Karpas-422 (cell line): ENCODE results near the gene PTPN2. TPM values are rescaled to one million over a fixed set of nuclear protein-coding genes. Genes with fewer than 3 reads are reported as not detected.

Experiments
- DNase-seq: peaks from one replicate; pipeline ENCODE4 v3.0.0-alpha.2; 2015
- H2AFZ ChIP-seq: fragments of 200-600 bp; sonication (generic); 2 replicates; pipeline ENCODE4 v1.6.1; 2014; ENCODE audit warnings: antibody characterized with exemption, low read length, mixed read lengths
- H3K27ac ChIP-seq: fragments of 200-600 bp; sonication (generic); 2 replicates; pipeline ENCODE4 v1.5.1; 2014; ENCODE audit warnings: mild to moderate bottlenecking, low read length, moderate library complexity
- H3K27me3 ChIP-seq: fragments of 200-600 bp; sonication (generic); 2 replicates; pipeline ENCODE4 v1.6.1; 2014; ENCODE audit warnings: low read length, mixed read lengths
- H3K36me3 ChIP-seq: fragments of 200-600 bp; sonication (generic); 2 replicates; pipeline ENCODE4 v1.6.1; 2014; ENCODE audit warnings: low read length, mixed read lengths; ENCODE audit not compliant: insufficient read depth
- H3K4me1 ChIP-seq: fragments of 200-600 bp; sonication (generic); 2 replicates; pipeline ENCODE4 v1.6.1; 2014; ENCODE audit warnings: mild to moderate bottlenecking, low read length, mixed read lengths
- H3K4me2 ChIP-seq: fragments of 200-600 bp; sonication (generic); 2 replicates; pipeline ENCODE4 v1.6.1; 2014; ENCODE audit warnings: low read length, low read depth, mild to moderate bottlenecking; ENCODE audit not compliant: poor library complexity, severe bottlenecking
- H3K4me3 ChIP-seq: fragments of 200-600 bp; sonication (generic); 2 replicates; pipeline ENCODE4 v1.5.1; 2014; ENCODE audit warnings: mild to moderate bottlenecking, antibody characterized with exemption, low read length, mixed read lengths
- H3K79me2 ChIP-seq: fragments of 200-600 bp; sonication (generic); 2 replicates; pipeline ENCODE4 v1.6.1; 2014; ENCODE audit warnings: mild to moderate bottlenecking, low read length, mixed read lengths
- H3K9ac ChIP-seq: fragments of 200-600 bp; sonication (generic); 2 replicates; pipeline ENCODE4 v1.6.0; 2014; ENCODE audit warnings: low read length
- H3K9me2 ChIP-seq: fragments of 200-600 bp; sonication (generic), shearing (Covaris generic); replicated peaks from 2 replicates; pipeline ENCODE4 v1.6.0; 2014; ENCODE audit warnings: mild to moderate bottlenecking, low read length, moderate library complexity; ENCODE audit not compliant: insufficient read depth
- H3K9me3 ChIP-seq: fragments of 300-700, 200-600 bp; sonication (generic); 2 replicates; pipeline ENCODE4 v1.6.1; 2014; ENCODE audit warnings: low read length, mixed read lengths
- H4K20me1 ChIP-seq: fragments of 200-600 bp; sonication (generic); 2 replicates; pipeline ENCODE4 v1.6.1; 2014; ENCODE audit warnings: mild to moderate bottlenecking, antibody characterized with exemption, low read length, low read depth; ENCODE audit not compliant: insufficient read depth
- total RNA-seq: library from RNA; depleted of rRNA; stranded (reverse); fragments of >200 nt; shearing (Covaris generic); gene quantifications from 2 replicates; pipeline ENCODE4 v1.2.3, GENCODE V29; 2014; ENCODE audit warnings: low replicate concordance

PTPN2 gene
- total RNA-seq, 1 experiment from 2014 or later = 72.2 TPM

DNA sequence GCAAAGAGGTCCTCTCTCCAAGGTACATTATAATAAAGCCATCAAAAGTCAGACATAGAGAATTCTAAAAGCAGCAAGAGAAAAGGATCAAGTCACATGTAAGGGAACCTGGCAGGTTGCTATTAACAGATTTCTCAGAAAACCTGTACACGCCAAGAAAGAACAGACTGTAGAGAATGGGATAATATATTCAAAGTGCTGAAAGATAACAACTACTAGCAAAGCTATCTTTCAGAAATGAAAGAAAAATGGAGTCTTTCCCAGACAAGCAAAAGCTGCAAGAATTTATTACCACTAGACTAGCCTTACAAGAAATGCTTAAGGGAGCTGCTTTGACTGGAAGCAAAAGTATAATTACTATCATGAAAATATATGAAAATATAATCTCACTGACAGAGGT, 81.5 kb downstream of the PTPN2 start:
- Histone ChIP-seq H3K9ac (no peak overlapping the region), H3K4me3 (no peak overlapping the region), H3K27me3 (no peaks in the 10 kb centered on the region), H3K36me3 (peaks cover 21% of the 10 kb centered on the region; the same call in 1 of the 2 replicates), H3K9me3 (no peaks in the 10 kb centered on the region), H2AFZ (no peak overlapping the region), H3K4me1 (peaks cover 19% of the 10 kb centered on the region), H3K27ac (no peak overlapping the region), H4K20me1 (no peaks in the 10 kb centered on the region), H3K4me2 (no peak overlapping the region), H3K79me2 (peaks cover 51% of the 10 kb centered on the region), H3K9me2 (no peaks in the 10 kb centered on the region)
- no peak for DNase-seq

DNA sequence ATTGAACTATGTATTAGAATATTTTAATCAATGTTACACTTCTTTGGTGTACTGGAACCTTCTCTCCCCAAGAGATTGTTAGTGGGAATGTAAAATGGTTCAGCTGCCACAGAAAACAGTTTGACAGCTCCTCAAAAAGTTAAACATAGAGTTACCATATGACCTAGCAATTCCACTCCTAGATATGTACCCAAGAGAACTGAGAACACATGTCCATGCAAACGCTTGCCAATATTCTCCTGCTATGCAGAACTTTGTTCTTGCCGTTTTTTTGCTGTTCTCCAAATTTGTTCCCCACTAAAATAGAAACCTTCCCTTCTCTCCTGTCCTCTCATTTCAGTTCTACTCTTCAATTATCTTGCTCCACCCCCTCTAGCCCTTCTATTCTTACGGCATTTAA, 87.6 kb downstream of the PTPN2 start:
- H3K9ac ChIP-seq = no peak overlapping the region
- H3K36me3 ChIP-seq = peaks cover 12% of the 10 kb centered on the region; the same call in 1 of the 2 replicates
- no peaks in the 10 kb centered on the region for H3K9me3 ChIP-seq

DNA sequence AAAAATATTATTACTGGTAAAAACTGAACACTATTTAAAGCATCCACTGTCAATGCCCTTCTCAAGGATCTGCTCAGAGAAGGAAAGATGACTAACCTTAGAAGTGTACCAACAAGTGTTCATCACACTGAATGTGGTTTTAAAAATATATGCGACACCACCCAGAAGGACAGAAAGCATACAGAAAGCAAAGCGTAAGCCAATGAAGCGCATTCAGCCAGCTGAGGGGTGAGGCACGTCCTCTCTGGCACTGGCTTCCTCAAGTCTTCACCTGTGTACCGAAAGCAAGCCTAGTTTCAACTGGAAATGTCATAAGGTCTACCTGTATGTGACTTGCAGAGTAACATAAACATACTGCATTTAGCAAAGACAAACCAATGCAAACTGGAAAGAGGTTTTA, 92.4 kb downstream of the PTPN2 start:
- H3K4me2 ChIP-seq = no peak overlapping the region
- no peak for DNase-seq
- H3K4me1 ChIP-seq = no peaks in the 10 kb centered on the region
- H3K9me2 ChIP-seq = no peaks in the 10 kb centered on the region
- H3K4me3 ChIP-seq = no peak overlapping the region
- H2AFZ ChIP-seq = no peak overlapping the region
- no peak overlapping the region for H3K27ac ChIP-seq
- H3K9me3 ChIP-seq = no peaks in the 10 kb centered on the region
- H4K20me1 ChIP-seq = no peaks in the 10 kb centered on the region
- H3K27me3 ChIP-seq = no peaks in the 10 kb centered on the region
- H3K9ac ChIP-seq = no peak overlapping the region
- H3K36me3 ChIP-seq = peaks cover 2% of the 10 kb centered on the region; the same call in 1 of the 2 replicates
- H3K79me2 ChIP-seq = peaks cover 4% of the 10 kb centered on the region; the same call in 1 of the 2 replicates

More for the DNA sequence above, 87.6 kb downstream of the PTPN2 start:
- H3K4me1 ChIP-seq = no peaks in the 10 kb centered on the region
- H2AFZ ChIP-seq = no peak overlapping the region
- no peak overlapping the region for H3K4me3 ChIP-seq
- peaks cover 6% of the 10 kb centered on the region; the same call in 1 of the 2 replicates for H3K79me2 ChIP-seq
- no peak for DNase-seq
- H4K20me1 ChIP-seq = no peaks in the 10 kb centered on the region
- no peaks in the 10 kb centered on the region for H3K9me2 ChIP-seq
- no peak overlapping the region for H3K27ac ChIP-seq
- H3K27me3 ChIP-seq = no peaks in the 10 kb centered on the region
- H3K4me2 ChIP-seq = no peak overlapping the region

- Histone ChIP-seq H3K27ac (no peak overlapping the region), H3K79me2 (peaks cover 3% of the 10 kb centered on the region; the same call in 1 of the 2 replicates), H2AFZ (no peak overlapping the region), H3K9me3 (no peaks in the 10 kb centered on the region), H3K9me2 (no peaks in the 10 kb centered on the region), H3K36me3 (no peaks in the 10 kb centered on the region), H3K4me2 (no peak overlapping the region), H4K20me1 (no peaks in the 10 kb centered on the region), H3K27me3 (no peaks in the 10 kb centered on the region), H3K4me1 (no peaks in the 10 kb centered on the region), H3K4me3 (no peak overlapping the region), H3K9ac (no peak overlapping the region)
- DNase-seq = no peak
These were observed 97.4 kb downstream of the PTPN2 start for GRCh38 chr18:12786669-12787068.

GRCh38 chr18:12783524-12783923, 100.5 kb downstream of the PTPN2 start:
- Histone ChIP-seq H2AFZ (no peak overlapping the region), H4K20me1 (no peaks in the 10 kb centered on the region), H3K27me3 (no peaks in the 10 kb centered on the region), H3K4me1 (no peaks in the 10 kb centered on the region), H3K79me2 (no peaks in the 10 kb centered on the region), H3K9me3 (no peaks in the 10 kb centered on the region), H3K9me2 (no peaks in the 10 kb centered on the region), H3K4me2 (no peak overlapping the region), H3K9ac (no peak overlapping the region), H3K36me3 (no peaks in the 10 kb centered on the region), H3K27ac (no peak overlapping the region), H3K4me3 (no peak overlapping the region)
- no peak for DNase-seq

DNA sequence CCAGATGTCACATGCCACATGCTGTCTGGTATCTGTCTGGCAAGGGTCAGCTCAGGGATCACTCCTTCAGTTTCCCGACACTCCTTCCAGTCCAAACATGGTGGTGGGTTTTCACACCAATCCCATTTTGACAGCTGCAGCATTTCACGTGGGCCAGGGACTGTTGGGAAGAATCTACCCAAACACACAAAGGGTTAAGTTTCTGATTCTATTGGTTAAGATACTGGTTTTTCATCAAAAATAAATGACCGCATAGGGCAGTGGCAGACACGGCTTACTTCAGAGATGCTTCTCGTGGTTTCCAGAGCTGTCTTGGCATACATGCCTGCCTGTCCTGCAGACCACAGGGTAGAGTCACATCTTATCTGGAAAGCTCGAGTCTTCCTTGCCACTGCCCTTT, 101.5 kb downstream of the PTPN2 start:
- Histone ChIP-seq H3K9me2 (no peaks in the 10 kb centered on the region), H3K27me3 (no peaks in the 10 kb centered on the region), H3K4me2 (no peak overlapping the region), H3K36me3 (no peaks in the 10 kb centered on the region), H3K4me1 (no peaks in the 10 kb centered on the region), H3K9me3 (no peaks in the 10 kb centered on the region), H3K4me3 (no peak overlapping the region), H3K79me2 (no peaks in the 10 kb centered on the region), H2AFZ (no peak overlapping the region), H4K20me1 (no peaks in the 10 kb centered on the region), H3K27ac (no peak overlapping the region), H3K9ac (no peak overlapping the region)
- DNase-seq = no peak

- no peaks in the 10 kb centered on the region for H3K79me2 ChIP-seq
- no peaks in the 10 kb centered on the region for H3K4me1 ChIP-seq
- no peak overlapping the region for H3K4me3 ChIP-seq
- H3K9me3 ChIP-seq = no peaks in the 10 kb centered on the region
- no peak overlapping the region for H3K27ac ChIP-seq
- no peaks in the 10 kb centered on the region for H4K20me1 ChIP-seq
- DNase-seq = no peak
- no peak overlapping the region for H3K4me2 ChIP-seq
- no peak overlapping the region for H3K9ac ChIP-seq
- no peaks in the 10 kb centered on the region for H3K9me2 ChIP-seq
- no peak overlapping the region for H2AFZ ChIP-seq
- no peaks in the 10 kb centered on the region for H3K27me3 ChIP-seq
- H3K36me3 ChIP-seq = no peaks in the 10 kb centered on the region
These were observed 104.6 kb downstream of the PTPN2 start for GRCh38 chr18:12779456-12779855.

DNA sequence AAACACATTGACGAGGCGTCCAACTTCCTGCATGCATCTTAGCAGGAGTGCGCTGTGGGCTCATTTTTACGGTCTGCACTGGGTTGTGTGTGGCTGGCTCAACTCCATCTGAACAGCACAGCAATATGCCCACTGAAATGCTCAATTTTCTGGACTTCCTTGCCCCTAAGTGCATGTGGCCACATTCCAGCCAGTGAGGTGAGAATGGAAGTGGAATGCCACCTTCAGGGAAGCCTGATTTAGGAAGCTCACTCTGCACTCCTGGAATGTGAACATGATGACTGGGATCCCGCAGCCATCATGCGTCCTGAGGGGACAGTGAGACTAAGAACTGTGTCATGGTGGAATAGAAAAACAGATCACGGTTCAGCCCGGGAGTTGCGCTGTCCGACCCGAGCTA, 105.0 kb downstream of the PTPN2 start:
- Histone ChIP-seq H3K4me3 (no peak overlapping the region), H3K4me1 (no peaks in the 10 kb centered on the region), H4K20me1 (no peaks in the 10 kb centered on the region), H3K27ac (no peak overlapping the region), H3K79me2 (no peaks in the 10 kb centered on the region), H3K9me3 (no peaks in the 10 kb centered on the region), H3K9ac (no peak overlapping the region), H3K27me3 (no peaks in the 10 kb centered on the region), H3K4me2 (no peak overlapping the region), H3K9me2 (no peaks in the 10 kb centered on the region), H2AFZ (no peak overlapping the region), H3K36me3 (no peaks in the 10 kb centered on the region)
- no peak for DNase-seq

- Histone ChIP-seq H3K9me3 (no peaks in the 10 kb centered on the region), H3K27me3 (no peaks in the 10 kb centered on the region; the same call in 1 of the 2 replicates), H3K4me1 (peaks cover 5% of the 10 kb centered on the region), H3K36me3 (no peaks in the 10 kb centered on the region), H3K79me2 (no peaks in the 10 kb centered on the region), H3K4me2 (no peak overlapping the region), H3K4me3 (no peak overlapping the region), H3K9ac (no peak overlapping the region), H2AFZ (no peak overlapping the region), H3K9me2 (no peaks in the 10 kb centered on the region), H4K20me1 (no peaks in the 10 kb centered on the region), H3K27ac (no peak overlapping the region)
- DNase-seq = no peak
These were observed 106.5 kb downstream of the PTPN2 start for GRCh38 chr18:12777500-12777944.
